Cardiac muscle cell (in vitro differentiated cells and primary cell): Measurements from ENCODE around the gene GNGT2. TPM values are rescaled to one million over a fixed set of nuclear protein-coding genes. Genes with fewer than 3 reads are reported as not detected.

Experiments used
- DNase-seq, 2 donors: peaks; one replicate each; pipeline versions ENCODE4 v3.0.0 to v3.0.0-alpha.2; 2010 to 2017; ENCODE audit warnings: low read depth in 1 of 2, low spot score in 1 of 2
- H3K27ac ChIP-seq: fragments of 200-600 bp; sonication (generic); 2 replicates; pipeline ENCODE4 v1.5.1; 2016
- H3K27me3 ChIP-seq: fragments of 200-600 bp; sonication (generic); 2 replicates; pipeline ENCODE4 v1.6.0; 2016; ENCODE audit warnings: control low read depth
- H3K36me3 ChIP-seq: fragments of 200-600 bp; sonication (generic); 2 replicates; pipeline ENCODE4 v1.5.1; 2016; ENCODE audit warnings: control low read depth
- H3K4me1 ChIP-seq: fragments of 200-600 bp; sonication (generic); 2 replicates; pipeline ENCODE4 v1.8.1; 2017; ENCODE audit warnings: low read depth, mild to moderate bottlenecking, mixed run types
- H3K4me3 ChIP-seq: fragments of 200-600 bp; sonication (generic); 2 replicates; pipeline ENCODE4 v1.5.1; 2016; ENCODE audit warnings: mild to moderate bottlenecking
- H3K9me3 ChIP-seq: fragments of 200-600 bp; sonication (generic); 2 replicates; pipeline ENCODE4 v1.5.1; 2017; ENCODE audit warnings: low read depth, mild to moderate bottlenecking, control low read depth
- polyA plus RNA-seq: library from polyadenylated mRNA; unstranded; fragments of >200 nt; fragmentation: Nextera tagmentation; extraction: Ambion mirVana; gene quantifications from 2 replicates; pipeline ENCODE4 v1.2.1, GENCODE V29; 2016
- total RNA-seq: library from RNA; depleted of rRNA; stranded (reverse); fragments of >200 nt; gene quantifications from 2 replicates; pipeline ENCODE4 v1.2.3, GENCODE V29; 2016
- TF ChIP-seq, protein P1 (sequence below): IDR thresholded peaks from 2 replicates; pipeline ENCODE4 v1.5.1; 2012; ENCODE audit warnings: low read depth, mild to moderate bottlenecking, low read length

GNGT2 gene
- total and polyA plus RNA-seq, 2 experiments from 2014 or later = not detected

DNA sequence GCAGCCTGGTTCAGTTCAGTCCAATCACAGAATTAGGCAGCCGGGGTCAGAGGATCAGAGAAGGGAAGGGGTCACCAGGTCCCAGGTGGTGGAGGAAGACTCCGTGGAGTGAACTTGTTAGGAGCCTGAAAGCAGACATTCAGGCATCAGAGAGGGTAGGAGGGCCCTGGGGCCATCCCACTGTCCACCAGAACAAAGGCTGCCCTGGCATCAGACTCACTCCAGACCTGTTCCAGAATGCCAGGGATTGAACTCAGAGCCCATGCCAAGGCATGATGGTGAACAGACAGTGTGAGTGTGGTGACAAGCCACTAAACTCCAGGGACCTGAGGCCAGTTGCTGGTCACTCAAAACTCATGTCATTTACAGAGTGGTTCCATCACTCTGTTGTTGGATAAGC lies 40.2 kb downstream of the GNGT2 start:
- Histone ChIP-seq H3K27ac (no peak overlapping the region), H3K36me3 (no peaks in the 10 kb centered on the region), H3K9me3 (no peaks in the 10 kb centered on the region), H3K27me3 (peaks cover 20% of the 10 kb centered on the region), H3K4me3 (no peak overlapping the region), H3K4me1 (no peaks in the 10 kb centered on the region)
- TF ChIP-seq, protein P1, sequence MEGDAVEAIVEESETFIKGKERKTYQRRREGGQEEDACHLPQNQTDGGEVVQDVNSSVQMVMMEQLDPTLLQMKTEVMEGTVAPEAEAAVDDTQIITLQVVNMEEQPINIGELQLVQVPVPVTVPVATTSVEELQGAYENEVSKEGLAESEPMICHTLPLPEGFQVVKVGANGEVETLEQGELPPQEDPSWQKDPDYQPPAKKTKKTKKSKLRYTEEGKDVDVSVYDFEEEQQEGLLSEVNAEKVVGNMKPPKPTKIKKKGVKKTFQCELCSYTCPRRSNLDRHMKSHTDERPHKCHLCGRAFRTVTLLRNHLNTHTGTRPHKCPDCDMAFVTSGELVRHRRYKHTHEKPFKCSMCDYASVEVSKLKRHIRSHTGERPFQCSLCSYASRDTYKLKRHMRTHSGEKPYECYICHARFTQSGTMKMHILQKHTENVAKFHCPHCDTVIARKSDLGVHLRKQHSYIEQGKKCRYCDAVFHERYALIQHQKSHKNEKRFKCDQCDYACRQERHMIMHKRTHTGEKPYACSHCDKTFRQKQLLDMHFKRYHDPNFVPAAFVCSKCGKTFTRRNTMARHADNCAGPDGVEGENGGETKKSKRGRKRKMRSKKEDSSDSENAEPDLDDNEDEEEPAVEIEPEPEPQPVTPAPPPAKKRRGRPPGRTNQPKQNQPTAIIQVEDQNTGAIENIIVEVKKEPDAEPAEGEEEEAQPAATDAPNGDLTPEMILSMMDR = no peak
- no peak for DNase-seq

GRCh38 chr17:49168706-49169105 lies 41.7 kb downstream of the GNGT2 start:
- TF ChIP-seq, protein P1 = no peak
- H3K36me3 ChIP-seq = no peaks in the 10 kb centered on the region
- H3K27me3 ChIP-seq = peaks cover 25% of the 10 kb centered on the region

DNA sequence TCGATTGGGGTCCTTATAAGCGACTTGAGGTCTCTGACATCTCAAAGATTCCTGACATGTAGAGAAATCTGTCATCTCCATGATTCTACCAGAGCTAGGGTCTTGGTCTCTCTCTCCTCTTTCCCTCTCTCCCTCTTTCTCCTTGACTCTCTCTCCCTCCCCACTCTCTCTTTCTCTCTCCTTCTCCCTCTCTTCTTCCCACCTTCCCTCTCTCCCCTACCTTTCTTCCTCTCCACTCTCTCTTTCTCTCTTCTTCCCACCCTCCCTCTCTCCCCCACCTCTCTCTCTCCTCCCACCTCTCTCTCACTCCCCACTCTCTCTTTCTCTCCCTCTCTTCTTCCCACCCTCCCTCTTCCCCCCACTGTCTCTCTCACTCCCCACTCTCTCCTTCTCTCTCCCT lies 45.2 kb downstream of the GNGT2 start:
- Histone ChIP-seq H3K27me3 (peaks cover 25% of the 10 kb centered on the region), H3K36me3 (no peaks in the 10 kb centered on the region), H3K9me3 (no peaks in the 10 kb centered on the region), H3K4me1 (no peaks in the 10 kb centered on the region), H3K4me3 (no peak overlapping the region), H3K27ac (no peak overlapping the region)
- TF ChIP-seq, protein P1 = no peak
- no peak for DNase-seq

More at GRCh38 chr17:49168706-49169105, 41.7 kb downstream of the GNGT2 start:
- Histone ChIP-seq H3K4me3 (no peak overlapping the region), H3K9me3 (no peaks in the 10 kb centered on the region), H3K4me1 (no peaks in the 10 kb centered on the region), H3K27ac (no peak overlapping the region)
- no peak for DNase-seq

DNA sequence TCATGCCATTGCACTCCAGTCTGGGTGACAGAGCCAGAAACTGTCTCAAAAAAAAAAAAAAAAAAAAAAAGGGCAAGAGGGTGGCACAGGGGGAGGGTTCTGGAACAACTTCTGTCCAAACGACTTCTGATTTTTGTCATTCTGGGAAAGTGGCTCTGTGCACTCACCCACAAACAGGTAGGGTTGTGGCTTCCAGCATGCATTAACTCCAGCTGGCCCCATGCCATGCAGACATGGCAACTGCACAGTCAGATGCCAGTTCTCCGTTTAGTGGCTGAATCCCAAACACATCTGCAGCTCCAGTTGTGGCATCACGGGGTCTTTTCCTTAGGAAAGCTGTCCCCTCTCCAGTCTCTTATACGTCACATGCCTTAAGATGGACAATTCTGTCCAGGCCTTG lies 47.5 kb downstream of the GNGT2 start:
- no peaks in the 10 kb centered on the region for H3K4me1 ChIP-seq
- DNase-seq = no peak
- H3K36me3 ChIP-seq = no peaks in the 10 kb centered on the region
- peaks cover 17% of the 10 kb centered on the region for H3K27me3 ChIP-seq
- no peak overlapping the region for H3K4me3 ChIP-seq
- no peak overlapping the region for H3K27ac ChIP-seq
- TF ChIP-seq, protein P1 = no peak
- no peaks in the 10 kb centered on the region for H3K9me3 ChIP-seq

- Histone ChIP-seq H3K36me3 (no peaks in the 10 kb centered on the region), H3K4me3 (no peak overlapping the region), H3K9me3 (no peaks in the 10 kb centered on the region), H3K27ac (no peak overlapping the region), H3K27me3 (no peaks in the 10 kb centered on the region), H3K4me1 (no peaks in the 10 kb centered on the region)
- DNase-seq = peak in 1 of 2 donors; percentile 42
- TF ChIP-seq, protein P1 = no peak
Observed at GRCh38 chr17:49157784-49158183, 52.6 kb downstream of the GNGT2 start.

- H3K4me1 ChIP-seq = no peaks in the 10 kb centered on the region
- no peak overlapping the region for H3K4me3 ChIP-seq
- DNase-seq = no peak
- no peaks in the 10 kb centered on the region for H3K36me3 ChIP-seq
- no peaks in the 10 kb centered on the region for H3K9me3 ChIP-seq
- no peaks in the 10 kb centered on the region for H3K27me3 ChIP-seq
- TF ChIP-seq, protein P1 = no peak
- no peak overlapping the region for H3K27ac ChIP-seq
Observed at GRCh38 chr17:49156256-49156655, 54.1 kb downstream of the GNGT2 start.
